Ovary (tissue), 3 donors: ENCODE measurements around the gene ARMC12.

ENCODE experiments used
- CTCF ChIP-seq, 3 donors: fragments of 450-650 bp in 2 of 3; fragments of 200-600 bp in 1 of 3; IDR thresholded peaks; one replicate each; pipeline versions ENCODE4 v1.5.1 to v1.8.0; 2016 to 2022; ENCODE audit warnings: antibody characterized with exemption in 3 of 3, mild to moderate bottlenecking in 1 of 3
- POLR2A ChIP-seq: fragments of 450-650 bp; IDR thresholded peaks from one replicate; pipeline ENCODE4 v1.6.1; 2017; ENCODE audit warnings: antibody characterized with exemption, mild to moderate bottlenecking, moderate library complexity
- donor health status: DM: no; HTN: no; CAD: no.

- TF ChIP-seq CTCF (IDR thresholded peaks at IDR 0.05) (no peak), POLR2A (no peak)
These were observed 40.7 kb downstream of the ARMC12 start for GRCh38 chr6:35777356-35778102.
